HepG2 (cell line): ENCODE measurements around the gene ANKRD10. TPM values are rescaled to one million over a fixed set of nuclear protein-coding genes. Genes with fewer than 3 reads are reported as not detected.

Experiments used
- GABPB1 ChIP-seq: IDR thresholded peaks from 2 replicates; pipeline ENCODE4 v1.6.1; 2016; ENCODE audit warnings: mild to moderate bottlenecking, missing genetic modification reagents, moderate library complexity, missing compliant biosample characterization
- KMT2B ChIP-seq: IDR thresholded peaks from 2 replicates; pipeline ENCODE4 v1.6.1; 2016; ENCODE audit warnings: missing genetic modification reagents, missing compliant biosample characterization
- MAZ ChIP-seq, 2 experiments: sonication (generic) in 1 of 2; formaldehyde crosslinking in 1 of 2; IDR thresholded peaks; 2 replicates each; pipeline versions ENCODE4 v1.5.0 to v1.6.1; 2012 to 2020; ENCODE audit warnings: low read depth in 2 of 2, mild to moderate bottlenecking in 2 of 2, borderline replicate concordance in 1 of 2, improper control_type of control experiment in 1 of 2, low read length in 1 of 2, missing genetic modification reagents in 1 of 2, moderate library complexity in 1 of 2
- PRPF4 ChIP-seq: fragments of 200-400 bp; formaldehyde crosslinking; IDR thresholded peaks from 2 replicates; pipeline ENCODE4 v1.6.1; 2016; ENCODE audit warnings: low read length, low read depth; ENCODE audit not compliant: poor library complexity, severe bottlenecking
- SAP130 ChIP-seq: IDR thresholded peaks from 2 replicates; pipeline ENCODE4 v1.6.1; 2016; ENCODE audit warnings: low read depth
- TRIM24 ChIP-seq: sonication (generic); formaldehyde crosslinking; IDR thresholded peaks from 2 replicates; pipeline ENCODE4 v1.8.0; 2022; ENCODE audit warnings: mild to moderate bottlenecking, missing genetic modification reagents
- YY1 ChIP-seq: IDR thresholded peaks from 2 replicates; pipeline ENCODE4 v1.6.1; 2011; ENCODE audit warnings: low read length, low read depth, moderate library complexity, mild to moderate bottlenecking; ENCODE audit not compliant: insufficient read depth, insufficient replicate concordance
- ZNF256 ChIP-seq: sonication (generic); formaldehyde crosslinking; conservative IDR thresholded peaks from 2 replicates; pipeline ENCODE4 v1.4.0; 2020; ENCODE audit warnings: missing genetic modification reagents
- ZNF558 ChIP-seq: sonication (generic); formaldehyde crosslinking; IDR thresholded peaks from 2 replicates; pipeline ENCODE4 v1.9.0; 2022; ENCODE audit warnings: mild to moderate bottlenecking, missing genetic modification reagents, borderline replicate concordance
- ZNF652 ChIP-seq: IDR thresholded peaks from 2 replicates; pipeline ENCODE4 v1.6.1; 2016; ENCODE audit warnings: low read depth, borderline replicate concordance
- ZNF773 ChIP-seq: sonication (generic); formaldehyde crosslinking; IDR thresholded peaks from 2 replicates; pipeline ENCODE4 v1.4.0; 2020; ENCODE audit warnings: missing genetic modification reagents, borderline replicate concordance
- ZSCAN25 ChIP-seq: sonication (generic); formaldehyde crosslinking; IDR thresholded peaks from 2 replicates; pipeline ENCODE4 v1.8.0; 2022; ENCODE audit warnings: mild to moderate bottlenecking, missing genetic modification reagents
- polyA plus RNA-seq, 8 experiments: library from polyadenylated mRNA; depleted of rRNA in 3 of 8; stranded (reverse) in 7 of 8; unstranded in 1 of 8; fragments of >200 nt; fragmentation: Illumina TruSeq in 4 of 8; extraction: Trizol in 4 of 8; gene quantifications; 2 replicates each; pipeline versions ENCODE4 v1.2.1 to v1.2.3, GENCODE V29; 2011 to 2016; ENCODE audit warnings: low read depth in 4 of 8, missing spikeins in 1 of 8, mixed read lengths in 1 of 8; ENCODE audit not compliant: insufficient read depth in 1 of 8
- total RNA-seq, 5 experiments: library from RNA; depleted of rRNA; stranded (reverse); fragments of >200 nt; fragmentation: Illumina TruSeq; extraction: Trizol; gene quantifications; 2 replicates each; pipeline ENCODE4 v1.2.3, GENCODE V29; 2016; ENCODE audit warnings: low read depth in 1 of 5
- TF ChIP-seq, protein P1 (sequence below): sonication (generic); formaldehyde crosslinking; IDR thresholded peaks from 2 replicates; pipeline ENCODE4 v1.5.1; 2020; ENCODE audit warnings: missing genetic modification reagents, mild to moderate bottlenecking, borderline replicate concordance
- TF ChIP-seq, protein P2 (sequence below): sonication (generic); formaldehyde crosslinking; IDR thresholded peaks from 2 replicates; pipeline ENCODE4 v1.5.1; 2020; ENCODE audit warnings: mild to moderate bottlenecking, missing genetic modification reagents, moderate library complexity
- TF ChIP-seq, protein P3 (sequence below): sonication (generic); formaldehyde crosslinking; IDR thresholded peaks from 2 replicates; pipeline ENCODE4 v1.4.0; 2020; ENCODE audit warnings: low read depth, mild to moderate bottlenecking, missing genetic modification reagents
- TF ChIP-seq, protein P4 (sequence below): sonication (generic); formaldehyde crosslinking; IDR thresholded peaks from 2 replicates; pipeline ENCODE4 v1.4.0; 2020; ENCODE audit warnings: low read depth, missing genetic modification reagents

ANKRD10 gene
- total and polyA plus RNA-seq, 2 of the 13 experiments (the other 11 are each of a cell fraction or from before 2014, with no cell fraction given): 108 to 115 TPM

DNA sequence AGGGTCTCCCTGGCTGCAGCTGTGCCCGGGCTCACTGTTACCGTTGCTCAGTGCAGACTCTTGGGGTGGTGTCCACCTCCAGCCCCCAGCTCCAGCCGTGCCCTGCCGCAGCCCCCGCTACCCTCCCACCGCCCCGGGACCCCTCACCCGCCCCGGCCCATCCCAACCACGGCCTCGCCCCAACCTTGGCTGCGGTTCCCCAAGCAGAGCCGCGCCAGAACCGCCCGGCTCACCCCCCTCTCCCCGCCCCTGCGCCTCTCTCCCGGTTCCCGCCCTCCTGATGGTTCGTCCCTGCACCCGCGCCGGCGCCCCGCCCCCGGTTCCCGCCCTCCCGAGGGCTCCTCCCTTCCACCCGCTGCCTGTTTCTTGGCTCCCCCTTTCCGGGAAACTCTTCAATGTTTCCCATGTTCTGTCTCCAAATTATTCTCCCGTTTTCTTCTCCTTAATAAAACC is 40.3 kb downstream of the ANKRD10 start (continued):
- TF ChIP-seq ZNF558 (CRISPR knock-in tag) (no peak), MAZ (IDR thresholded peaks at IDR 0.05; ENCODE audit: borderline replicate concordance, low read depth, low read length) (0 out of 2 replicates have a peak, but pooled peaks have one; percentile 40), MAZ (CRISPR knock-in tag; IDR thresholded peaks at IDR 0.05; ENCODE audit: low read depth) (no peak), PRPF4 (no peak), ZNF652 (CRISPR knock-in tag) (no peak), GABPB1 (CRISPR knock-in tag) (peak; percentile 14; the same call in 1 of the 2 replicates), YY1 (no peak), SAP130 (0 out of 2 replicates have a peak, but pooled peaks have one; percentile 12), TRIM24 (no peak), ZNF256 (no peak), ZSCAN25 (CRISPR knock-in tag) (peak; percentile 47; the same call in 1 of the 2 replicates), ZNF773 (CRISPR knock-in tag) (no peak), KMT2B (CRISPR knock-in tag) (no peak)
- TF ChIP-seq, protein P1, sequence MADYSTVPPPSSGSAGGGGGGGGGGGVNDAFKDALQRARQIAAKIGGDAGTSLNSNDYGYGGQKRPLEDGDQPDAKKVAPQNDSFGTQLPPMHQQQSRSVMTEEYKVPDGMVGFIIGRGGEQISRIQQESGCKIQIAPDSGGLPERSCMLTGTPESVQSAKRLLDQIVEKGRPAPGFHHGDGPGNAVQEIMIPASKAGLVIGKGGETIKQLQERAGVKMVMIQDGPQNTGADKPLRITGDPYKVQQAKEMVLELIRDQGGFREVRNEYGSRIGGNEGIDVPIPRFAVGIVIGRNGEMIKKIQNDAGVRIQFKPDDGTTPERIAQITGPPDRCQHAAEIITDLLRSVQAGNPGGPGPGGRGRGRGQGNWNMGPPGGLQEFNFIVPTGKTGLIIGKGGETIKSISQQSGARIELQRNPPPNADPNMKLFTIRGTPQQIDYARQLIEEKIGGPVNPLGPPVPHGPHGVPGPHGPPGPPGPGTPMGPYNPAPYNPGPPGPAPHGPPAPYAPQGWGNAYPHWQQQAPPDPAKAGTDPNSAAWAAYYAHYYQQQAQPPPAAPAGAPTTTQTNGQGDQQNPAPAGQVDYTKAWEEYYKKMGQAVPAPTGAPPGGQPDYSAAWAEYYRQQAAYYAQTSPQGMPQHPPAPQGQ: no peak
- TF ChIP-seq, protein P2, sequence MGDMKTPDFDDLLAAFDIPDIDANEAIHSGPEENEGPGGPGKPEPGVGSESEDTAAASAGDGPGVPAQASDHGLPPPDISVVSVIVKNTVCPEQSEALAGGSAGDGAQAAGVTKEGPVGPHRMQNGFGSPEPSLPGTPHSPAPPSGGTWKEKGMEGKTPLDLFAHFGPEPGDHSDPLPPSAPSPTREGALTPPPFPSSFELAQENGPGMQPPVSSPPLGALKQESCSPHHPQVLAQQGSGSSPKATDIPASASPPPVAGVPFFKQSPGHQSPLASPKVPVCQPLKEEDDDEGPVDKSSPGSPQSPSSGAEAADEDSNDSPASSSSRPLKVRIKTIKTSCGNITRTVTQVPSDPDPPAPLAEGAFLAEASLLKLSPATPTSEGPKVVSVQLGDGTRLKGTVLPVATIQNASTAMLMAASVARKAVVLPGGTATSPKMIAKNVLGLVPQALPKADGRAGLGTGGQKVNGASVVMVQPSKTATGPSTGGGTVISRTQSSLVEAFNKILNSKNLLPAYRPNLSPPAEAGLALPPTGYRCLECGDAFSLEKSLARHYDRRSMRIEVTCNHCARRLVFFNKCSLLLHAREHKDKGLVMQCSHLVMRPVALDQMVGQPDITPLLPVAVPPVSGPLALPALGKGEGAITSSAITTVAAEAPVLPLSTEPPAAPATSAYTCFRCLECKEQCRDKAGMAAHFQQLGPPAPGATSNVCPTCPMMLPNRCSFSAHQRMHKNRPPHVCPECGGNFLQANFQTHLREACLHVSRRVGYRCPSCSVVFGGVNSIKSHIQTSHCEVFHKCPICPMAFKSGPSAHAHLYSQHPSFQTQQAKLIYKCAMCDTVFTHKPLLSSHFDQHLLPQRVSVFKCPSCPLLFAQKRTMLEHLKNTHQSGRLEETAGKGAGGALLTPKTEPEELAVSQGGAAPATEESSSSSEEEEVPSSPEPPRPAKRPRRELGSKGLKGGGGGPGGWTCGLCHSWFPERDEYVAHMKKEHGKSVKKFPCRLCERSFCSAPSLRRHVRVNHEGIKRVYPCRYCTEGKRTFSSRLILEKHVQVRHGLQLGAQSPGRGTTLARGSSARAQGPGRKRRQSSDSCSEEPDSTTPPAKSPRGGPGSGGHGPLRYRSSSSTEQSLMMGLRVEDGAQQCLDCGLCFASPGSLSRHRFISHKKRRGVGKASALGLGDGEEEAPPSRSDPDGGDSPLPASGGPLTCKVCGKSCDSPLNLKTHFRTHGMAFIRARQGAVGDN (CRISPR knock-in tag): peak; percentile 39
- TF ChIP-seq, protein P3, sequence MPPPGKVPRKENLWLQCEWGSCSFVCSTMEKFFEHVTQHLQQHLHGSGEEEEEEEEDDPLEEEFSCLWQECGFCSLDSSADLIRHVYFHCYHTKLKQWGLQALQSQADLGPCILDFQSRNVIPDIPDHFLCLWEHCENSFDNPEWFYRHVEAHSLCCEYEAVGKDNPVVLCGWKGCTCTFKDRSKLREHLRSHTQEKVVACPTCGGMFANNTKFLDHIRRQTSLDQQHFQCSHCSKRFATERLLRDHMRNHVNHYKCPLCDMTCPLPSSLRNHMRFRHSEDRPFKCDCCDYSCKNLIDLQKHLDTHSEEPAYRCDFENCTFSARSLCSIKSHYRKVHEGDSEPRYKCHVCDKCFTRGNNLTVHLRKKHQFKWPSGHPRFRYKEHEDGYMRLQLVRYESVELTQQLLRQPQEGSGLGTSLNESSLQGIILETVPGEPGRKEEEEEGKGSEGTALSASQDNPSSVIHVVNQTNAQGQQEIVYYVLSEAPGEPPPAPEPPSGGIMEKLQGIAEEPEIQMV (CRISPR knock-in tag): no peak
- TF ChIP-seq, protein P4, sequence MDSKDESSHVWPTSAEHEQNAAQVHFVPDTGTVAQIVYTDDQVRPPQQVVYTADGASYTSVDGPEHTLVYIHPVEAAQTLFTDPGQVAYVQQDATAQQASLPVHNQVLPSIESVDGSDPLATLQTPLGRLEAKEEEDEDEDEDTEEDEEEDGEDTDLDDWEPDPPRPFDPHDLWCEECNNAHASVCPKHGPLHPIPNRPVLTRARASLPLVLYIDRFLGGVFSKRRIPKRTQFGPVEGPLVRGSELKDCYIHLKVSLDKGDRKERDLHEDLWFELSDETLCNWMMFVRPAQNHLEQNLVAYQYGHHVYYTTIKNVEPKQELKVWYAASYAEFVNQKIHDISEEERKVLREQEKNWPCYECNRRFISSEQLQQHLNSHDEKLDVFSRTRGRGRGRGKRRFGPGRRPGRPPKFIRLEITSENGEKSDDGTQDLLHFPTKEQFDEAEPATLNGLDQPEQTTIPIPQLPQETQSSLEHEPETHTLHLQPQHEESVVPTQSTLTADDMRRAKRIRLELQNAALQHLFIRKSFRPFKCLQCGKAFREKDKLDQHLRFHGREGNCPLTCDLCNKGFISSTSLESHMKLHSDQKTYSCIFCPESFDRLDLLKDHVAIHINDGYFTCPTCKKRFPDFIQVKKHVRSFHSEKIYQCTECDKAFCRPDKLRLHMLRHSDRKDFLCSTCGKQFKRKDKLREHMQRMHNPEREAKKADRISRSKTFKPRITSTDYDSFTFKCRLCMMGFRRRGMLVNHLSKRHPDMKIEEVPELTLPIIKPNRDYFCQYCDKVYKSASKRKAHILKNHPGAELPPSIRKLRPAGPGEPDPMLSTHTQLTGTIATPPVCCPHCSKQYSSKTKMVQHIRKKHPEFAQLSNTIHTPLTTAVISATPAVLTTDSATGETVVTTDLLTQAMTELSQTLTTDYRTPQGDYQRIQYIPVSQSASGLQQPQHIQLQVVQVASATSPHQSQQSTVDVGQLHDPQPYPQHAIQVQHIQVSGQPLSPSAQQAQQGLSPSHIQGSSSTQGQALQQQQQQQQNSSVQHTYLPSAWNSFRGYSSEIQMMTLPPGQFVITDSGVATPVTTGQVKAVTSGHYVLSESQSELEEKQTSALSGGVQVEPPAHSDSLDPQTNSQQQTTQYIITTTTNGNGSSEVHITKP (CRISPR knock-in tag): peak; percentile 58; the same call in 1 of the 2 replicates
